Panc1 (cell line): ENCODE measurements around the gene DNAH9.

Experiments
- CTCF ChIP-seq: fragments of 450-650 bp; IDR thresholded peaks from 2 replicates; pipeline ENCODE4 v1.5.1; 2017; ENCODE audit warnings: mild to moderate bottlenecking
- POLR2AphosphoS5 ChIP-seq: IDR thresholded peaks from 2 replicates; pipeline ENCODE4 v1.6.1; 2012; ENCODE audit warnings: mild to moderate bottlenecking, low read depth, low read length, moderate library complexity

DNA sequence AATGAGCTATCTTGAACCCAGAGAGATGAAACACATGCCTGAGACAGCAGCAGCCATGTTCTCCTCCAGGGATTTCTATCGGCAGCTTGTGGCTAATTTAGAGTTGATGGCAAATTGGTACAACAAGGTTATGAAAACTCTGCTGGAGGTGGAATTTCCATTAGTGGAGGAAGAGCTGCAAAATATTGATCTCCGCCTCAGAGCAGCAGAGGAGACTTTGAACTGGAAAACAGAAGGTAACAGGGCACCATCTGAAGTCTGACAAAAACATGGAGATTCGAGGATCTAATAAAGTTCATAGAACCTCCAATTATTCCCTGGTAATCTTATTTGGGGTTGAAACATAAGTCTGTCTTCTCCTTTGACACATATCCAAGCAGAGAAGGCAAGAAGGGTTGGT is 52.8 kb downstream of the DNAH9 start:
- no peak for TF ChIP-seq CTCF
- TF ChIP-seq POLR2AphosphoS5 = no peak
